HG02870 (cell line): ENCODE measurements around the gene SDHAF2.

Experiments
- ATAC-seq: cut with Tn5 transposase; IDR thresholded peaks from one replicate; pipeline ENCODE4 v1.9.1; 2021; ENCODE audit warnings: mild to moderate bottlenecking, moderate library complexity; ENCODE audit not compliant: unreplicated experiment

SDHAF2 gene

GRCh38 chr11:61495801-61496601, 66.1 kb downstream of the SDHAF2 start:
- ATAC-seq = no peak
